Astrocyte of the cerebellum (primary cell): ENCODE results near the gene KCNH4.
A peak's percentile ranks its signal among the peaks of the same experiment; 100 is the strongest.

Experiments used
- DNase-seq: peaks from one replicate; pipeline ENCODE4 v3.0.0-alpha.2; 2011; ENCODE audit warnings: low read depth
- H3K4me3 ChIP-seq: 2 replicates; pipeline ENCODE4 v1.5.1; 2011; ENCODE audit warnings: mild to moderate bottlenecking, low read depth, low read length, moderate library complexity
- in situ Hi-C: cut with HindIII; loops from 2 replicates; pipeline ENCODE4 v1.10.0; 2017; ENCODE audit warnings: low sequenced_read_pairs
- TF ChIP-seq, protein P1 (sequence below): IDR thresholded peaks from 2 replicates; pipeline ENCODE4 v1.5.1; 2012; ENCODE audit warnings: low read length, low read depth, moderate library complexity, mild to moderate bottlenecking; ENCODE audit errors: missing control alignments

The KCNH4 gene

DNA sequence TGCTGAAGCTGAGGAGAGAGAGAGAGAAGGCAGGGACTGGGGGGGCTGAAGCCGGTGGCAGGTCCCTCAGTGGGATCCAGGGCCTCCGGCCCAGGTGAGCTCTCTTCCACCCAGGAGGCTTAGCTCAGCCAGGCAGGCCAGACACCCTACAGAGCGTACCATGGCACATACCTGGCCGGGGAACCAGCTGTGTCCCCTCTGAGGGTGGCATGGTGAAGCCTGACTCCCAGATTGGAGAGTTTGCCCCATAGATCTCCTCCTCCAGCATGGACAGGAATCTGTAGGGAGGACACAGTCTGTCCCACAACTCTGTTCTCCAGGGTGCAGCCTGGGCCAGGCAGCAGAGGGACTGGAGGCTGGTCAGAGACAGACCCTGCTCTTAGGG lies 62.8 kb downstream of the KCNH4 start:
- no peak for DNase-seq
- in situ Hi-C loops, result no loop called here
- TF ChIP-seq, protein P1, sequence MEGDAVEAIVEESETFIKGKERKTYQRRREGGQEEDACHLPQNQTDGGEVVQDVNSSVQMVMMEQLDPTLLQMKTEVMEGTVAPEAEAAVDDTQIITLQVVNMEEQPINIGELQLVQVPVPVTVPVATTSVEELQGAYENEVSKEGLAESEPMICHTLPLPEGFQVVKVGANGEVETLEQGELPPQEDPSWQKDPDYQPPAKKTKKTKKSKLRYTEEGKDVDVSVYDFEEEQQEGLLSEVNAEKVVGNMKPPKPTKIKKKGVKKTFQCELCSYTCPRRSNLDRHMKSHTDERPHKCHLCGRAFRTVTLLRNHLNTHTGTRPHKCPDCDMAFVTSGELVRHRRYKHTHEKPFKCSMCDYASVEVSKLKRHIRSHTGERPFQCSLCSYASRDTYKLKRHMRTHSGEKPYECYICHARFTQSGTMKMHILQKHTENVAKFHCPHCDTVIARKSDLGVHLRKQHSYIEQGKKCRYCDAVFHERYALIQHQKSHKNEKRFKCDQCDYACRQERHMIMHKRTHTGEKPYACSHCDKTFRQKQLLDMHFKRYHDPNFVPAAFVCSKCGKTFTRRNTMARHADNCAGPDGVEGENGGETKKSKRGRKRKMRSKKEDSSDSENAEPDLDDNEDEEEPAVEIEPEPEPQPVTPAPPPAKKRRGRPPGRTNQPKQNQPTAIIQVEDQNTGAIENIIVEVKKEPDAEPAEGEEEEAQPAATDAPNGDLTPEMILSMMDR, result no peak

DNA sequence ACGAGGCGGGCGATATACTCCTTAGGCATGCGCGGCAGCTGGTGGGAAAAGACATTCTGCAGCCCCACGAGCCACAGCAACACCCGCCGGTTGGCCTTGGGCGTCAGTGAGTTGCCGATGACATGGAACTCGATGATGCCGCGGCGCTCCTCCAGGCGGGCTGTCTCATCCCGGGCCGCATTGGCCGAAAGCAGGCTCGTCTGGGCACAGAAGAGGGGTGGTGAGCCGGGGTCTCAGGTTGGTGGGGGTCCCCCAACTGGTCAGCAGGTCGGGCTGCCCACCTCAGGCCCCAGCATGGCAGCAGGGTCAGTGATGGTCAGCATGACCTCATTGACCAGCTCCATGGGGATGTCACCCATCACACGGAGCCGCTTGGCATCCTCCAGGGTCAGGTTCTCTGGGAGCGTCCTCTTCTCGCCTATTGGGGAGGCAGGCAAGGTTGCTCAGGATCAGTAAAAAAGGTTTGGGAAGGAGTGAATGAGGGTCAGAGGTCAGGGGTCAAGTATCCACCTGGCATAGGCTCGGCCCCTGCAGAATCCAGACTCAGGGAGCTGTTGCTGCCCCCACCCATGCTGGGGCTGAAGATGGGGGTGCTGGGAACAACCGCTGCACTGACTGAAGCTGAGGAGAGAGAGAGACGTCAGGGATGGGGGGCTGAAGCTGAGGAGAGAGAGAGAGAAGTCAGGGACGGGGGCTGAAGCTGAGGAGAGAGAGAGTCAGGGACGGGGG lies 63.4 kb downstream of the KCNH4 start:
- in situ Hi-C loops, result no loop called here
- no peak for DNase-seq
- TF ChIP-seq, protein P1, result no peak
- H3K4me3 ChIP-seq, result no peak overlapping the region

More for the DNA sequence above, 62.8 kb downstream of the KCNH4 start:
- H3K4me3 ChIP-seq, result no peak overlapping the region

DNA sequence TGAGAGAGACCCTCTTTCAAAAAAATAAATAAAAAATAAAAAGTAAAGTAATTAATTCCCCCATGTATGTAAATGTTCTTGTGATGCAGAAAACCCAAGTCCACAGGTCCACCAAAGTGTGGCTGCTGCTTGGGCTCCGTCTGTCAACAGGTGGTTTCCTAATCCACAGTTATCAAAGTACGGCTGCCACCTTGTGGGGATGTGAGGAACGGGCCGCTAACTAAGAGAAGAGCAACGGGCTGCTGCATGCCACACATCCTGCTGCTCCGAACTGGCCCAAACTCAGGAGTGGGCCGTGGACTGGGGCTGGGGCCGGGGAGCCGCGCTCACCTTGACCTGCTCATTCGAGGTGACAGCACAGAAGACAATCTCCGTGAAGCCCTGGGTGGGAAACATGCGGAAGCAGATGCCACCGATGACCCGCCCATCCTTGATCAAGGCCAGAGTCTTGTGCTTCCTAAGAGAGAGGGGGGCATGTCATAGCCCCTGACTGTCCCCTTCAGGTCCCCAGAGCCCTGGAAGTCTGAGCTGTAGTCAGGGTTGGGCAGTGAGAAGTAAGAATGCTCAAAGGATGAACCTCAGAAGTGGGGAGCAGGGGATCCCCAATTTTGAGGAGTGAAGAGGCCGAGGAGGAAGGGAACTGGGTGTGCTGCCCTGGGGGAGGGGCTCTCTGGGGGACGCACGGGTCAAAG lies 64.1 kb downstream of the KCNH4 start:
- H3K4me3 ChIP-seq, result no peak overlapping the region
- DNase-seq, result peak; percentile 62
- TF ChIP-seq, protein P1, result peak; percentile 84
- in situ Hi-C loops, result no loop called here

DNA sequence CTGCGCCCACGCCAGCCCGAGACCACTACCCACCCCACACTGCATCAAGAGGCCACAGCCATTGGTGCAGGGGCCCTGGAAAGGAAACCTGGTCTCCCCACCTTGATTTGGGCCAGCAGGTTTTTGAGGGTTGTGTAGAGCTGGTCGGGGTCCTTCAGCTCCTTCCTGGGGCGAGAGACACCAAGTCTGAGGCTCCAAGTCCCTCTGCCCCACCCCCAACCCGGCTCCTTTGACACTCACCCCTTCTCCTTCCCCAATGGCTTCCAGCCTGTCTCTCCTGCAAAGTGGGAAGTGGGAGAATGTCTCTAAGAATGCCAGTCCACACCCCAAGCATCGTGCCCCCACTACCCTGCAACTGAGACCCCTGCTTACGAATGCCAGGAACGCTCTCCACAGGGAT lies 66.8 kb downstream of the KCNH4 start:
- no peak for DNase-seq
- in situ Hi-C loops, result loop anchor here (5.0 kb wide), 1 partner anchor 147 kb away; the partner anchor contains the start of gene CNP
- TF ChIP-seq, protein P1, result no peak
- no peak overlapping the region for H3K4me3 ChIP-seq

DNA sequence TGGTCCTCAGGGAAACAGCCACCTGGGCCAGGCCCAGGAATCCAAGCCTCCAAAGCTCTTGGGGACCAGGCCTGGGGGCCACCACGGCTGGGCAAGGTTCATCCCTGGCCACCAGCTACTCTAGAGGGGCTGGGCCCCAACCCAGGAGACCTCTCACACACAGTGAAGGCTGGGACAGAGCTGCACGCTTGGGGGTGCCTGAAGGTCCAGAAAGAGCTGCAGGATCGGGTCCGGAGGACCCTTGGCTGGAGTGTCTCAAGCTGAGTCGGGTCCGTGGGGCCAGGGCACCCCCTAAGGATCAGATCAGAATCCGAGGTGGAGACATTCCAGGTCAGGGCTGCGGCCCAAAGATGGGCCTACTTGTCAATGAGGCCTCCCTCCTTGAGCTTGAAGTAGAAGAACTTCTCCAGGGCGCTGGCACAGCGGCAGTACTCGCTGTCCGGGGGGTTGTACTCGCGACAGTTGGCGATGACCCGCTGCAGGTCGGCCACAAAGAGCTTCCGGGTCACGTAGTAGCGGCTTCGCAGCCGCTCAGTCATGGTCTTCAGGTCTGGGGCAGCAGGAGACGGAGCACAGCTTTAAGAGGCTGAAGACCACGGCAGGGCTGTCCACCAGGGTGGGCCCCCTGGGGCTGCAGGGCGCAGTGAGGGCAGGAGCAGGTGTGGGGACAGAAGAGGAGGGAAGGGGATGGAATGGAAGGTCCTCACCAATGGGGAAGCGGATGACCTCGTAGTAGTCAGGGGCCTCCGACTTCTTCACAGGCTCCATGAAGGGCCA lies 67.5 kb downstream of the KCNH4 start:
- H3K4me3 ChIP-seq, result no peak overlapping the region
- in situ Hi-C loops, result loop anchor here (5.0 kb wide), 1 partner anchor 146 kb away; the partner anchor contains the start of gene CNP
- TF ChIP-seq, protein P1, result no peak
- no peak for DNase-seq

DNA sequence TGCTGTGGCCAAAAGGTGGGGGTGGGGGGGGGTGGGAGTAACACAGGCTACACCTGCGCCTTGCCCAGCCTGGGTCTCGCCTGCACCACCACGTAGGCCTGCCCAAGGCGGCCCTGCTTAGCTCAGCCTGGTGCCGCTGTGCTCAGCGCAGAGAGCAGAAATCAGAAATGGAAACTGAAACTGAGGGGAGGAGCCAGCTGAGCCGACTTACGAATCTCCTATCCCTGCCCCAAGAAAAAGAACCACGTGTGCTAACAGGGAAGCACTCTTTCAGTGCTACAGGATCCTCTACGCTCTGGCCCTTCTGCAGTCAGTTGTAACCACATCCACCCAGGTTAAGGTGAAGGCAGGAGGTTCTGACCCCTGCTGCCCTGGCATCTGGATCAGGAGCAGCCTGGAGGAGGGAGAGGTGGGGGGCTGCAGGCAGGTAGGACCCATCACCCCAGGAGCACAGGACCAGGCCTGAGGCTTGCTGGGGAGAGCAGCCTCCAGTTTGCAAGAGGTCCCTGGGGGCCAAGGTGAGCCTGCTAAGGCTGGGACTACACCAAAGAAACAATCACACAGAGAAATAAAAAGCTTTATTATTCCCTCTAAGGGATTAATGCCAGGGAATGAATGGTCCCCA lies 68.3 kb downstream of the KCNH4 start, which contains the start of gene DHX58:
Gene DHX58 (minus strand): TSS at position 163 of the 625 bp plus-strand sequence. CDS start 822 bp downstream, outside the sequence.
- DNase-seq, result peak; percentile 22
- TF ChIP-seq, protein P1, result no peak
- H3K4me3 ChIP-seq, result no peak within 1 kb of the TSS
- in situ Hi-C loops, result loop anchor here (5.0 kb wide), 1 partner anchor 145 kb away; the partner anchor contains the start of gene CNP
